OCI-LY3 (cell line): Measurements from ENCODE around the gene COLGALT1.

Source experiments
- CTCF ChIP-seq: fragments of 200-600, 300-600 bp; sonication (generic); IDR thresholded peaks from 2 replicates; pipeline ENCODE4 v1.5.1; 2014; ENCODE audit warnings: antibody characterized with exemption, low read length, low read depth
- EZH2phosphoT487 ChIP-seq: fragments of 200-600 bp; shearing (Covaris generic); IDR thresholded peaks from 2 replicates; pipeline ENCODE4 v1.6.1; 2018; ENCODE audit warnings: antibody characterized with exemption, mixed run types, low read depth

GRCh38 chr19:17627921-17628320 is 72.5 kb downstream of the COLGALT1 start:
- TF ChIP-seq CTCF (no peak), EZH2phosphoT487 (no peak)
